A549 (cell line): ENCODE results near the gene GNPDA1. TPM values are rescaled to one million over a fixed set of nuclear protein-coding genes. Genes with fewer than 3 reads are reported as not detected.

Experiments
- ATAC-seq, 2 experiments: fragments of 200-7000 bp in 1 of 2; fragments of >200 bp in 1 of 2; cut with Nextera tagmentation in 1 of 2; cut with Tn5 transposase in 1 of 2; 3 replicates each; pipeline versions ENCODE4 v1.8.0 to v1.9.1; 2018 to 2020; ENCODE audit warnings: mild to moderate bottlenecking in 1 of 2, moderate library complexity in 1 of 2
- CTCF ChIA-PET: fragments of 300-600 bp; sonication (Branson Sonifier 250); formaldehyde crosslinking; extraction: SDS; loops from one replicate; lab custom pipeline; 2021; ENCODE audit warnings: antibody characterized with exemption, inconsistent platforms; lab: Yijun Ruan, JAX
- POLR2A ChIA-PET: fragments of 350-600 bp; formaldehyde crosslinking; extraction: SDS; loops from one replicate; lab custom pipeline; 2021; ENCODE audit warnings: antibody characterized with exemption, inconsistent platforms; lab: Yijun Ruan, JAX
- DNase-seq, 2 experiments: peaks; one replicate each; pipeline versions ENCODE4 v3.0.0 to v3.0.0-alpha.2; 2011 to 2016; ENCODE audit warnings: low read depth in 1 of 2, low spot score in 1 of 2
- FAIRE-seq: peaks from 2 replicates; lab custom pipeline; 2011; peaks lifted over from hg19 to GRCh38; lab: Jason Lieb, UNC
- H3K27ac ChIP-seq, 2 experiments: fragments of >200 bp; sonication (Bioruptor Twin); formaldehyde crosslinking; 3 replicates each; pipeline ENCODE4 v1.5.1; 2016 to 2017
- H3K4me1 ChIP-seq: fragments of >200 bp; sonication (Bioruptor Twin); formaldehyde crosslinking; 3 replicates; pipeline ENCODE4 v1.6.1; 2016
- H3K4me2 ChIP-seq: fragments of >200 bp; sonication (Bioruptor Twin); formaldehyde crosslinking; 3 replicates; pipeline ENCODE4 v1.6.1; 2016
- H3K4me3 ChIP-seq: fragments of >200 bp; sonication (Bioruptor Twin); formaldehyde crosslinking; 3 replicates; pipeline ENCODE4 v1.5.1; 2016
- H3K9me3 ChIP-seq: fragments of >200 bp; sonication (Bioruptor Twin); formaldehyde crosslinking; 3 replicates; pipeline ENCODE4 v1.6.1; 2016
- CBX2 ChIP-seq: fragments of 200-600 bp; sonication (generic); IDR thresholded peaks from 2 replicates; pipeline ENCODE4 v1.6.1; 2016; ENCODE audit warnings: low read depth, mild to moderate bottlenecking, borderline replicate concordance
- CHD4 ChIP-seq: fragments of 200-600 bp; sonication (generic); IDR thresholded peaks from 2 replicates; pipeline ENCODE4 v1.6.1; 2016; ENCODE audit warnings: antibody characterized with exemption, mild to moderate bottlenecking, borderline replicate concordance
- ESRRA ChIP-seq: fragments of 150-350 bp; IDR thresholded peaks from 2 replicates; pipeline ENCODE4 v1.6.1; 2014; ENCODE audit warnings: mild to moderate bottlenecking, low read length, borderline replicate concordance
- FOXS1 ChIP-seq: fragments of 250-450 bp; sonication (Bioruptor Pico); IDR thresholded peaks from 2 replicates; pipeline ENCODE4 v1.5.0; 2020; ENCODE audit warnings: mild to moderate bottlenecking, moderate library complexity
- GATA3 ChIP-seq: IDR thresholded peaks from 2 replicates; pipeline ENCODE4 v1.6.1; 2012; ENCODE audit warnings: borderline replicate concordance
- HDAC2 ChIP-seq: fragments of 200-600 bp; sonication (generic); IDR thresholded peaks from 2 replicates; pipeline ENCODE4 v1.6.1; 2016
- HEYL ChIP-seq: fragments of 250-450 bp; sonication (Bioruptor Pico); IDR thresholded peaks from 2 replicates; pipeline ENCODE4 v1.8.0; 2021; ENCODE audit warnings: mild to moderate bottlenecking, moderate library complexity
- HOXB13 ChIP-seq: fragments of 250-450 bp; sonication (Bioruptor Pico); IDR thresholded peaks from 2 replicates; pipeline ENCODE4 v1.5.0; 2020; ENCODE audit warnings: low read depth, mild to moderate bottlenecking, moderate library complexity
- KDM1A ChIP-seq: fragments of 200-600 bp; sonication (generic); IDR thresholded peaks from 2 replicates; pipeline ENCODE4 v1.6.1; 2016; ENCODE audit warnings: low read depth, mild to moderate bottlenecking
- KDM5A ChIP-seq: fragments of 200-600 bp; sonication (generic); IDR thresholded peaks from 2 replicates; pipeline ENCODE4 v1.6.1; 2016; ENCODE audit warnings: antibody characterized with exemption, mild to moderate bottlenecking
- MAFK ChIP-seq: fragments of 450-650 bp; IDR thresholded peaks from 2 replicates; pipeline ENCODE4 v1.6.1; 2014; ENCODE audit not compliant: partially characterized antibody
- MYC ChIP-seq: IDR thresholded peaks from 2 replicates; pipeline ENCODE4 v1.6.1; 2012; ENCODE audit warnings: mild to moderate bottlenecking, inconsistent platforms, low read length, improper control_type of control experiment, borderline replicate concordance
- NFE2L2 ChIP-seq: fragments of 150-350 bp; conservative IDR thresholded peaks from 2 replicates; pipeline ENCODE4 v1.6.1; 2014; ENCODE audit warnings: low read length
- PHF8 ChIP-seq: fragments of 200-600 bp; sonication (generic); IDR thresholded peaks from 2 replicates; pipeline ENCODE4 v1.6.1; 2016; ENCODE audit warnings: low read depth, mild to moderate bottlenecking, antibody characterized with exemption, moderate library complexity, borderline replicate concordance
- POLR2A ChIP-seq: IDR thresholded peaks from 2 replicates; pipeline ENCODE4 v1.6.1; 2012; ENCODE audit warnings: mild to moderate bottlenecking, low read length
- RFX5 ChIP-seq: fragments of 450-650 bp; IDR thresholded peaks from 2 replicates; pipeline ENCODE4 v1.7.1; 2014; ENCODE audit warnings: antibody characterized with exemption, mild to moderate bottlenecking, moderate library complexity
- RNF2 ChIP-seq: fragments of 200-600 bp; sonication (generic); IDR thresholded peaks from 2 replicates; pipeline ENCODE4 v1.6.1; 2016; ENCODE audit warnings: low read depth, mild to moderate bottlenecking, antibody characterized with exemption, moderate library complexity, borderline replicate concordance
- TFCP2L1 ChIP-seq: fragments of 250-450 bp; sonication (Bioruptor Pico); IDR thresholded peaks from 2 replicates; pipeline ENCODE4 v1.5.0; 2021; ENCODE audit warnings: mild to moderate bottlenecking
- ZC3H11A ChIP-seq: fragments of 450-650 bp; IDR thresholded peaks from 2 replicates; pipeline ENCODE4 v1.6.1; 2014; ENCODE audit warnings: antibody characterized with exemption, mild to moderate bottlenecking
- ZFP36 ChIP-seq: fragments of 450-650 bp; IDR thresholded peaks from 2 replicates; pipeline ENCODE4 v1.6.1; 2014; ENCODE audit warnings: borderline replicate concordance; ENCODE audit not compliant: partially characterized antibody
- WGBS: methylation state at CpG from one replicate; pipeline ENCODE4 v1.1.6; 2017; ENCODE audit errors: missing lambda C conversion rate; 5-methylcytosine and 5-hydroxymethylcytosine counted together
- polyA plus RNA-seq, 4 experiments: library from polyadenylated mRNA; depleted of rRNA in 3 of 4; stranded (reverse); fragments of >200 nt; fragmentation: RNase III in 1 of 4; extraction: RNeasy Plus Mini Kit Qiagen cat#74134 plus additional on column Dnase treatment in 1 of 4; gene quantifications; 2 replicates in 3 of 4; 3 replicates in 1 of 4; pipeline ENCODE4 v1.2.3, GENCODE V29; 2011 to 2017
- TF ChIP-seq, protein P1 (sequence below): fragments of 250-450 bp; sonication (Bioruptor Pico); IDR thresholded peaks from 2 replicates; pipeline ENCODE4 v1.5.0; 2021; ENCODE audit warnings: mild to moderate bottlenecking, moderate library complexity, borderline replicate concordance
- TF ChIP-seq, protein P2 (sequence below): IDR thresholded peaks from 2 replicates; pipeline ENCODE4 v1.6.1; 2012; ENCODE audit warnings: low read depth, borderline replicate concordance
- TF ChIP-seq, protein P3 (sequence below): fragments of >200 bp; sonication (Bioruptor Twin); formaldehyde crosslinking; IDR thresholded peaks from 3 replicates; pipeline ENCODE4 v1.6.1; 2016
- TF ChIP-seq, protein P4 (sequence below): fragments of 450-650 bp; IDR thresholded peaks from 2 replicates; pipeline ENCODE4 v1.6.1; 2014; ENCODE audit warnings: antibody characterized with exemption
- TF ChIP-seq, protein P5 (sequence below): IDR thresholded peaks from 2 replicates; pipeline ENCODE4 v1.6.1; 2012
- TF ChIP-seq, protein P6 (sequence below): fragments of >200 bp; sonication (Bioruptor Twin); formaldehyde crosslinking; IDR thresholded peaks from 3 replicates; pipeline ENCODE4 v1.5.1; 2016

Gene GNPDA1
- polyA plus RNA-seq, 2 of the 4 experiments (the other 2 are of a cell fraction): 17.1 to 53.2 TPM

DNA sequence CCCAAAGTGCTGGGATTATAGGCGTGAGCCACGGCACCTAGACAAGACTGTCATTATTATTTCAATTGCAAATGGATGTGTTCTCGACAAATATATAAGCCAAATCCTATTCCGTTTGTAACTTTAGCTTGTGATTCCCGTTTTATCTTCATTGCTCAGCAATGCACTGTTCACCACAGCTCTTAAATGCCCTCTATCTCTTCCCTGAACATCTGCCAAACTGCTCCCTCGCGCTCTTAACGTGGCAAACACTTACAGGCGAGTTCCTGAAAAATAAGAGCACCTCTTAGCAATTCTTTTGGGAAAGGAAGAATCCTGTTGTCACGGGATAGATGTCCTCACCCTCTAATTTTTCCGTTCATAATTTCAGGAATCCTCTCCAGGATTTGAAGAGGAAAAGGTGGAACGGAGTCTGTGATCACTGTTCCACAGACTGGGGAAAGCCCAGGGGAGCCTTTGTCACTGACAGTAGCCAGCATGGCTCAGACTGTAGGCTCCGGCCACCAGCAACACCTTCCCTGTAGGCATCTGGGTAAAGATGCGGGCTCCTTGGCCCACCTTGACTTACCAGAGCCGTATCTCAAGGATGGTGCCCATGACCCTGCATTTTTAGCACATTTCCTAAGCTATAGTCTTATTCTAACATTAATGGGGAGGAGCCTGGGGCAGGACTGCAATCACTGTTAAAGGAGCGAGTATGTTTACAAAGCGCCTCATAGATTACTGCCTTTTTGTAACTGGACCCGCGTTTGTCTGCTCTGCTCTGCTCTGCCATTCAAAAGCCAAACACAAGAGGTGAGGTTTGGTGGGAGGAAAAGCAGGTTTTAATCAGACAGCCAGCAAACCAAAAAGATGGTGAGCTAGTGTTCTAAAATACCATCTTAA, 20.2 kb upstream of the GNPDA1 start:
- no peaks in the 10 kb centered on the region for H3K4me1 ChIP-seq
- FAIRE-seq (no peak), ATAC-seq (peak in 1 of 2 experiments; percentile 23; a peak in 1 of 6 replicates), DNase-seq (no peak)
- H3K9me3 ChIP-seq: no peaks in the 10 kb centered on the region
- CTCF ChIA-PET: interaction anchor here (0.5 to 0.8 kb wide), 3 partner anchors 23 to 110 kb away, joined by 3 read pairs; no protein-coding TSS in a partner anchor
- POLR2A ChIA-PET: no interaction called here
- H3K4me3 ChIP-seq: no peak overlapping the region
- TF ChIP-seq, protein P1, sequence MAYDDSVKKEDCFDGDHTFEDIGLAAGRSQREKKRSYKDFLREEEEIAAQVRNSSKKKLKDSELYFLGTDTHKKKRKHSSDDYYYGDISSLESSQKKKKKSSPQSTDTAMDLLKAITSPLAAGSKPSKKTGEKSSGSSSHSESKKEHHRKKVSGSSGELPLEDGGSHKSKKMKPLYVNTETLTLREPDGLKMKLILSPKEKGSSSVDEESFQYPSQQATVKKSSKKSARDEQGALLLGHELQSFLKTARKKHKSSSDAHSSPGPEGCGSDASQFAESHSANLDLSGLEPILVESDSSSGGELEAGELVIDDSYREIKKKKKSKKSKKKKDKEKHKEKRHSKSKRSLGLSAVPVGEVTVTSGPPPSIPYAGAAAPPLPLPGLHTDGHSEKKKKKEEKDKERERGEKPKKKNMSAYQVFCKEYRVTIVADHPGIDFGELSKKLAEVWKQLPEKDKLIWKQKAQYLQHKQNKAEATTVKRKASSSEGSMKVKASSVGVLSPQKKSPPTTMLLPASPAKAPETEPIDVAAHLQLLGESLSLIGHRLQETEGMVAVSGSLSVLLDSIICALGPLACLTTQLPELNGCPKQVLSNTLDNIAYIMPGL: no peak
- no peak for TF ChIP-seq ESRRA
- no peak for TF ChIP-seq POLR2A
- TF ChIP-seq RNF2: no peak
- TF ChIP-seq PHF8: no peak
- no peak for TF ChIP-seq ZC3H11A
- TF ChIP-seq TFCP2L1 (CRISPR knock-in tag): no peak
- TF ChIP-seq, protein P2, sequence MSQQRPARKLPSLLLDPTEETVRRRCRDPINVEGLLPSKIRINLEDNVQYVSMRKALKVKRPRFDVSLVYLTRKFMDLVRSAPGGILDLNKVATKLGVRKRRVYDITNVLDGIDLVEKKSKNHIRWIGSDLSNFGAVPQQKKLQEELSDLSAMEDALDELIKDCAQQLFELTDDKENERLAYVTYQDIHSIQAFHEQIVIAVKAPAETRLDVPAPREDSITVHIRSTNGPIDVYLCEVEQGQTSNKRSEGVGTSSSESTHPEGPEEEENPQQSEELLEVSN: no peak
- TF ChIP-seq, all 56 proteins: peak for 0
- H3K4me2 ChIP-seq: no peak overlapping the region
- WGBS: 54% methylated on average over 19 of the region's 19 CpGs
- no peak overlapping the region for H3K27ac ChIP-seq

DNA sequence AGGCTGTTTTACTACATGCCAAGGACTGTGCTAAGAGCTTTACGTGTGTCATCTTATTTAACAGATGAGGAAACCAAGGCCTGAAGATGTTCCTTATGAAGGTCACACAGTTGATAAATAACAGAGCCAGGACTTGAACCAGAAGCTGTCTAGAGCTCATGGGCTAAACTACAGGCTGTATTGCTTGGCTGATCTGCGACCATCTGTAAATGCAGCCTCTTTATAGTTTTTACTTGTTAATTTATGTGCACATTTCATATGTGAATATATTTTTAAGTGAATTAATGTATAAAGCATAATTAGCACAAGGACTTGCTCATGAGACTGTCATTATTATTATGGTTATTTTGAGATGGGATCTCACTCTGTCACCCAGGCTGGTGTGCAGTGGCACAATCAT, 19.3 kb upstream of the GNPDA1 start:
- no peaks in the 10 kb centered on the region for H3K9me3 ChIP-seq
- no peak overlapping the region for H3K4me3 ChIP-seq
- H3K27ac ChIP-seq: no peak overlapping the region
- CTCF ChIA-PET: interaction anchor here (0.9 kb wide), 1 partner anchor 16 kb away, joined by 3 read pairs; no protein-coding TSS in a partner anchor
- POLR2A ChIA-PET: no interaction called here
- TF ChIP-seq CBX2 (no peak), HDAC2 (no peak), FOXS1 (CRISPR knock-in tag) (no peak), KDM5A (no peak), MAFK (no peak), KDM1A (no peak), GATA3 (no peak), RFX5 (no peak)
- TF ChIP-seq, protein P3, sequence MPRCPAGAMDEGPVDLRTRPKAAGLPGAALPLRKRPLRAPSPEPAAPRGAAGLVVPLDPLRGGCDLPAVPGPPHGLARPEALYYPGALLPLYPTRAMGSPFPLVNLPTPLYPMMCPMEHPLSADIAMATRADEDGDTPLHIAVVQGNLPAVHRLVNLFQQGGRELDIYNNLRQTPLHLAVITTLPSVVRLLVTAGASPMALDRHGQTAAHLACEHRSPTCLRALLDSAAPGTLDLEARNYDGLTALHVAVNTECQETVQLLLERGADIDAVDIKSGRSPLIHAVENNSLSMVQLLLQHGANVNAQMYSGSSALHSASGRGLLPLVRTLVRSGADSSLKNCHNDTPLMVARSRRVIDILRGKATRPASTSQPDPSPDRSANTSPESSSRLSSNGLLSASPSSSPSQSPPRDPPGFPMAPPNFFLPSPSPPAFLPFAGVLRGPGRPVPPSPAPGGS: no peak
- TF ChIP-seq, protein P4, sequence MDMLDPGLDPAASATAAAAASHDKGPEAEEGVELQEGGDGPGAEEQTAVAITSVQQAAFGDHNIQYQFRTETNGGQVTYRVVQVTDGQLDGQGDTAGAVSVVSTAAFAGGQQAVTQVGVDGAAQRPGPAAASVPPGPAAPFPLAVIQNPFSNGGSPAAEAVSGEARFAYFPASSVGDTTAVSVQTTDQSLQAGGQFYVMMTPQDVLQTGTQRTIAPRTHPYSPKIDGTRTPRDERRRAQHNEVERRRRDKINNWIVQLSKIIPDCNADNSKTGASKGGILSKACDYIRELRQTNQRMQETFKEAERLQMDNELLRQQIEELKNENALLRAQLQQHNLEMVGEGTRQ: no peak
- no peak for DNase-seq
- FAIRE-seq: no peak
- no peaks in the 10 kb centered on the region for H3K4me1 ChIP-seq
- H3K4me2 ChIP-seq: no peak overlapping the region
- 76% methylated on average over 2 of the region's 2 CpGs for WGBS
- no peak for ATAC-seq

DNA sequence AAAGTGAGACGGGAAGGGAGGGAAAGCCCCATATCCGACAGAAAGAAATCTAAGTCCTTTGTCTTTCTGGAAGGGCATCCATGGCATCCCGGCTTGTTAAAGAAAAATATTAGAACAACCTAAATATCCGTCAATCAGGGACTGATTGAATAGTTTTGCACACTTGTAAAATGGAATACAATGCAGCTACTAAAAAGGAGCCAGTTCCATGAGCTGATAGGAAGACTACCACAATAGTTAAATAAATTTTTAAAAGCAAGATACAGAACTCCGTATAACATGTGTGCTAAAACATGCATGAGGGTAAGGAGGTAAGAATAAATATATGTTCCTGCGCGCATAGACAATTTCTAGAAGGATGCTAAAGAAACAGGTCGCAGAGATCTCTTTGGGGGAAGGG, 12.8 kb upstream of the GNPDA1 start:
- ChIA-PET CTCF (interaction anchor here (2.2 kb wide), 1 partner anchor 10 kb away, joined by 17 read pairs; no protein-coding TSS in a partner anchor), POLR2A (interaction anchor here (1.0 to 1.7 kb wide), 3 partner anchors 9 to 82 kb away, joined by 3 to 7 read pairs (median 4); partner anchors contain the start of gene GNPDA1)
- Histone ChIP-seq H3K4me2 (peak overlapping the region; percentile 76), H3K4me3 (peak overlapping the region; percentile 46), H3K27ac (peak overlapping the region; percentile 77 to 86; a peak in 5 of 6 replicates), H3K9me3 (no peaks in the 10 kb centered on the region; the same call in 1 of the 3 replicates), H3K4me1 (peaks cover 4% of the 10 kb centered on the region; the same call in 1 of the 3 replicates)
- ATAC-seq: no peak
- FAIRE-seq: no peak
- no peak for DNase-seq
- 66% methylated on average over 8 of the region's 8 CpGs for WGBS
- TF ChIP-seq MYC (no peak), TFCP2L1 (CRISPR knock-in tag) (no peak), KDM1A (no peak), NFE2L2 (no peak), ZFP36 (no peak), CHD4 (no peak), HOXB13 (CRISPR knock-in tag) (no peak), HEYL (CRISPR knock-in tag) (no peak)
- TF ChIP-seq, protein P5, sequence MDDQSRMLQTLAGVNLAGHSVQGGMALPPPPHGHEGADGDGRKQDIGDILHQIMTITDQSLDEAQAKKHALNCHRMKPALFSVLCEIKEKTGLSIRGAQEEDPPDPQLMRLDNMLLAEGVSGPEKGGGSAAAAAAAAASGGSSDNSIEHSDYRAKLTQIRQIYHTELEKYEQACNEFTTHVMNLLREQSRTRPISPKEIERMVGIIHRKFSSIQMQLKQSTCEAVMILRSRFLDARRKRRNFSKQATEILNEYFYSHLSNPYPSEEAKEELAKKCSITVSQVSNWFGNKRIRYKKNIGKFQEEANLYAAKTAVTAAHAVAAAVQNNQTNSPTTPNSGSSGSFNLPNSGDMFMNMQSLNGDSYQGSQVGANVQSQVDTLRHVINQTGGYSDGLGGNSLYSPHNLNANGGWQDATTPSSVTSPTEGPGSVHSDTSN: no peak
- TF ChIP-seq, protein P6, sequence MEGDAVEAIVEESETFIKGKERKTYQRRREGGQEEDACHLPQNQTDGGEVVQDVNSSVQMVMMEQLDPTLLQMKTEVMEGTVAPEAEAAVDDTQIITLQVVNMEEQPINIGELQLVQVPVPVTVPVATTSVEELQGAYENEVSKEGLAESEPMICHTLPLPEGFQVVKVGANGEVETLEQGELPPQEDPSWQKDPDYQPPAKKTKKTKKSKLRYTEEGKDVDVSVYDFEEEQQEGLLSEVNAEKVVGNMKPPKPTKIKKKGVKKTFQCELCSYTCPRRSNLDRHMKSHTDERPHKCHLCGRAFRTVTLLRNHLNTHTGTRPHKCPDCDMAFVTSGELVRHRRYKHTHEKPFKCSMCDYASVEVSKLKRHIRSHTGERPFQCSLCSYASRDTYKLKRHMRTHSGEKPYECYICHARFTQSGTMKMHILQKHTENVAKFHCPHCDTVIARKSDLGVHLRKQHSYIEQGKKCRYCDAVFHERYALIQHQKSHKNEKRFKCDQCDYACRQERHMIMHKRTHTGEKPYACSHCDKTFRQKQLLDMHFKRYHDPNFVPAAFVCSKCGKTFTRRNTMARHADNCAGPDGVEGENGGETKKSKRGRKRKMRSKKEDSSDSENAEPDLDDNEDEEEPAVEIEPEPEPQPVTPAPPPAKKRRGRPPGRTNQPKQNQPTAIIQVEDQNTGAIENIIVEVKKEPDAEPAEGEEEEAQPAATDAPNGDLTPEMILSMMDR: no peak
